ENCODE measurements around the gene MAN1B1.
A peak's percentile ranks its signal among the peaks of the same experiment; 100 is the strongest.

MAN1B1 gene

DNA sequence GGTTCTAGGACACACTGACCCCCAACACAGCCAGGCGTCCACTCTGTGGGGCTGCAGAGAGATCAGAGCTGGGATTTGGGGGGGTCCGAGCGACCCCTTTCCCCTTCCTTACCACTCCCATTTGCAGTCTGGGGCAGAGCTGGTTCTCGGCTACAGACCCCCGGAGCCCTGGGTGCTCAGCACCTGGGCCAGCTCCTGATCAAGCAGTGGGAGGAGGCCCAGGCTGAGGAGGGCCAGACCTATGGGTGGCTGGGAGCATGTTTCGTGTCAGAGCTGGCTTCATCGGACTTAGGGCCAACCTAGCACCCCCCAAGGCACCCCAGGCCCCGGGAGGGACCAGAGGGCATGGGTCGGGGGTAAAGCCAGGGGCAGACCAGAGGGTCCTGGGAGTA, 59.7 kb downstream of the MAN1B1 start:
- no peak for DNase-seq (ENCODE audit: low spot score)

DNA sequence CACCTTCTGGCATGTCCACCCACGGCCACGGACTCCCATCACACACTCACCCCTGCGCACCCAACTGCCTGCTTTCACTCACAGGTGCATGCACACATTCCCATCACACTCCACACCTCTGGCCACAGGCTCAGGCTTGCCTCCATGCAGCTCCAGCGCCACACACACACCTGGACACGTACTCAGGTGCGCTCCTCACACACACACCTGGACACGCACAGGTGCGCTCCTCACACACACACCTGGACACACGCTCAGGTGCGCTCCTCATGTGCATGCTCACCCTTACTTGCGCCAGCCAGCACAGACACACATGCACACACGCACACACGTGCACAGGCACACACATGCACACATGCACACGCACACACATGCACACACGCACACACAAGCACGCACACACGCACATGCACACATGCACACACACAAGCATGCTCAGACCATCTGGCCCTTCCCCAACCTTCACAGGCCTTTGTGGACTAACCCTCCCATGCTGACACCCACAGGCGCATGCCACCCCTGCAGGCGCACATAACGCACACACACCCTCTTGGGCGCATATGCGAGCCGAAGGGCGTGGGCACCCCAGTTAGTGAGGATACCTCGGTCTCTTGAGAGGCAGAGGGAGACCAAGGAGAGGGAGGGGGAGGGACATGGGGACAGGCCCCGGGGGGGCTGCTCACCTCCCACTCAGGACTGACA, 60.5 kb downstream of the MAN1B1 start:
- no peak for DNase-seq (ENCODE audit: low spot score)

- no peak for DNase-seq (ENCODE audit: low spot score)
Observed at GRCh38 chr9:137147793-137148160, 61.0 kb downstream of the MAN1B1 start.

DNA sequence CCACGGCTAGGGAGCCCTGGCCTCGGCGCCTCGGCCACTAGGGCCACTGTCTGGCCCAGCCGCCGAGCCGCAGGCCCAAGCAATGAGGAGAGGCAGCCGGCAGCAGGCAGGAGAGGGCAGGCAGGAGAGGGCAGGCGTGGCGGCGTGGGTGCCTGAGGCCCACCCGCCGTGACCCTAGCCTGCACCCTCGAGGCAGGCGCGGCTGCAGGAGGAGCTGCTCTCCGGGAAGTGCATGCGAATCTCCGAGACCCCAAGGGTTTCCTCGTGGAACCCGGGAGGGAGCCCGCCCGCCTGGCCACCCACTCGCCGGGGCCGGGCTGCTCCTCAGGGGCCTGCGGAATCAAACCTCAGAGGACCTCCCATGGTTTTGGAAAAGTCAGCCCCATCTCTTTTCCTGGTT, 61.5 kb downstream of the MAN1B1 start:
- no peak for DNase-seq (ENCODE audit: low spot score)

DNA sequence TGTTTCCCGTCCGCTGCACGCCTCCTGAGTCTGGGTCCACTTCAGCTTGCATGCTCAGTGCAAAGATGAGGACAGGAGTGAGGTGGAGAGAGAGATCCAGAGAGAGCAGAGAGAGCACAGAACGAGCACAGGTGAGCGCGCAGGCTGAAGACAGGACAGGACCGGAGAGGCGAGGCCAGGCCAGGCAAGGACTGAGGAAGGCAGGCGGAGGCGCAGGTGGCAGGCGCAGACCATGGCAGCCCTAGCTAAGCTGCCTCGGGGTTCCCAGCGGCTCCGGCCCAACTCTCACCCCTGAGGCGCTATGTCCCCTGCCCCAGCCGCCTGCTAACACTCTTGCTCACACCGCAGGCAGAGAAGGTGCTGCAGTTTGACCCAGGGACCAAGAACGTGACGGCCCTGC, 61.9 kb downstream of the MAN1B1 start:
- DNase-seq (ENCODE audit: low spot score) = no peak

DNA sequence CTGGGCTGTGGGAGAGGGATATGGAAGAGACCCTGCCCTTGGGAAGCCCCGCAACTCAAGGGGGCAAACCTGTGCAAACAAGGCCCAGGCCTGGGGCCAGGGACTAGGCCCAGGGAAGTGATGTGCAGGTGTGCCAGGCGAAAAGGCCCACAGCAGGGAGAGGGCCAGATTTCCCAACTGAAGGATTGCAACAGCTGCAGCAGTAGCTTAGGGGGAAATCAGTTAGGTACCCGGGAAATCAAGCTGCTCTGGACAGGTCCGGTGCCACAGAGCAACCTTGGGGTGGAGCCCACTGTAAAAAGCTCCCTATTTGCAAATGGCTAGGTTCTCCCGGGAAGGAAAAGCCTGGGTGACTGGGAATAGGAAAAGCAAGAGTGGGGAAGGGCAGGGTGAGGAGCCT, 62.6 kb downstream of the MAN1B1 start:
- DNase-seq (ENCODE audit: low spot score) = no peak

DNA sequence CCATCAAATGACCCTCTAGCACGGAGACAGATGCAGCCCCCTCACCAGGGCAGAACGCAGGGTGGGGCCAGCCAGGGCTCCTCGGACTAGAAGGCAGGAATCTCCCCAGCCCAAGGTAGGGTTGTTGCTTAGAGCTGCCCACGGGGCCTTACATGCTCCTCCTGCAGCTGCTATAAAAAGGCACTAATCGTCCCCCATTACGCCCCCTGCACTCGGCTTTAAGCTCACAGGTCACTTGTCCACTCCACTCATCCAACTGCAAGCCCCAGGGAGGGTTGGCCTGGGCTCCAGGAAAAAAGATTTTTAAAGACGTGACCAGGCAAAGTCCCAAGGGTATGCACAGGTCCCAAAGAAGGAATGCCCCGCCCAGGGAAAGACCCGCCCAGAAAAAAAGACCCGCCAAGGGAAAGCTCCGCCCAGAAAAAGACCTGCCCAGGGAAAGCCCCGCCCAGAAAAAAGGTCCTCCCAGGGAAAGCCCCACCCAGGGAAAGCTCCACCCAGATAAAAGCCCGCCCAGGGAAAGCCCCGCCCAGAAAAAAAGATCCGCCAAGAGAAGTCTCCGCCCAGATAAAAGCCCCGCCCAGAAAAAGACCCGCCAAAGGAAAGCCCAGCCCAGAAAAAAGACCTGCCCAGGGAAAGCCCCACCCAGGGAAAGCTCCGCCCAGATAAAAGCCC, 63.3 kb downstream of the MAN1B1 start:
- peak; percentile 61 for DNase-seq (ENCODE audit: low spot score)

DNA sequence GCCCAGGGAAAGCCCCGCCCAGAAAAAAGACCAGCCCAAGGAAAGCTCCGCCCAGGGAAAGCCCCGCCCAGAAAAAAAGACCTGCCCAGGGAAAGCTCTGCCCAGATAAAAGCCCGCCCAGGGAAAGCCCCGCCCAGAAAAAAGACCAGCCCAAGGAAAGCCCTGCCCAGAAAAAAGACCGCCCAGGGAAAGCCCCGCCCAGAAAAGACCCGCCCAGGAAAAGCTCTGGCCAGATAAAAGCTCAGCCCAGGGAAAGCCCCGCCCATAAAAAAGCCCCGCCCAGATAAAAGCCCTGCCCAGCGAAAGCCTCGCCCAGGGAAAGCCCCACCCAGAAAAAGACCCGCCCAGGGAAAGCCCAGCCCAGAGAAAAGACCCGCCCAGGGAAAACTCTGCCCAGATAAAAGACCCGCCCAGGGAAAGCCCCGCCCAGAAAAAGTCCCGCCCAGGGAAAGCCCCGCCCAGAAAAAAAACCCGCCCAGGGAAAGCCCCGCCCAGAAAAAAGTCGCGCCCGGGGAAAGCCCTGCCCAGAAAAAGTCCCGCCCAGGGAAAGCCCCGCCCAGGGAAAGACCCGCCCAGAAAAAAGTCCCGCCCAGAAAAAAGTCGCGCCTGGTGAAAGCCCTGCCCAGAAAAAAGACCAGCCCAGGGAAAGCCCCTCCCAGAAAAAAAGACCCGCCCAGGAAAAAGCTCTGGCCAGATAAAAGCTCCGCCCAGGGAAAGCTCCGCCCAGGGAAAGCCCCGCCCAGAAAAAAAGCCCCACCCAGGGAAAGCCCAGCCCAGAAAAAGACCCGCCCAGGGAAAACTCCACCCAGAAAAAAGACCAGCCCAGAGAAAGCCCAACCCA, 64.1 kb downstream of the MAN1B1 start:
- peak; percentile 75 for DNase-seq (ENCODE audit: low spot score)

GRCh38 chr9:137152844-137153405, 66.1 kb downstream of the MAN1B1 start:
- DNase-seq (ENCODE audit: low spot score) = no peak

GRCh38 chr9:137156567-137157375, 70.0 kb downstream of the MAN1B1 start:
- DNase-seq (ENCODE audit: low spot score) = no peak

GRCh38 chr9:137157618-137158415, 71.0 kb downstream of the MAN1B1 start:
- DNase-seq (ENCODE audit: low spot score) = no peak

DNA sequence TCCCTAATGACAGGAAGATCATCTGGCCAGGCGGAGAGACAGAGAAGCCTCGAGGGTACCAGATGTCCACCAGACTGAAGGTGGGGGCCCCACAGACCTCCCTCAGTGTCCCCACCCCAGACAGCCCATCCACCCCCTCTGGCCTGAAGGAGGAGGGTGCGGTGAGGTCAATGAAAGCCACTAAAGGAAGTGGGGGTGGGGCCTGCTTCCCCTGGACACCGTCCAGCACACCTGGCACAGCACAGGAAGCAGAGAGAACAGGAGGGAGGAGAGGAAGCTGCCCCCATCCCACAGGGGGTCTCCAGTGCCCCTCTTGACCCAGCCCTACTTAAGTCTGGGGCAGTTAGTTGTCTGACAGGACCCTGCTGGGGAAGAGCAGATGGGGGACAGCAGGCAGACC, 71.8 kb downstream of the MAN1B1 start:
- DNase-seq (ENCODE audit: low spot score) = no peak

Data from LoVo (cell line).